Spleen (tissue), 7 donors: ENCODE data around the gene ZNF385C.

Source experiments
- POLR2A ChIP-seq, 3 donors: fragments of 450-650 bp; IDR thresholded peaks; one replicate each; pipeline ENCODE4 v1.5.1; 2017; ENCODE audit warnings: antibody characterized with exemption in 3 of 3, mild to moderate bottlenecking in 1 of 3
- POLR2AphosphoS5 ChIP-seq, 3 donors: sonication (generic); formaldehyde crosslinking; IDR thresholded peaks; one replicate each; pipeline ENCODE4 v1.5.1; 2017; ENCODE audit warnings: antibody characterized with exemption in 3 of 3
- TF ChIP-seq, protein P1 (sequence below), 11 experiments: fragments of 200-600 bp in 7 of 11; fragments of 450-650 bp in 4 of 11; sonication (generic) in 4 of 11; IDR thresholded peaks in 8 of 11; conservative IDR thresholded peaks in 3 of 11; 1 replicate in 7 of 11; 2 replicates in 4 of 11; pipeline versions ENCODE4 v1.4.0 to v1.8.0; 2016 to 2021; ENCODE audit warnings: antibody characterized with exemption in 11 of 11, inconsistent platforms in 4 of 11, mild to moderate bottlenecking in 1 of 11
- donor health status: DM: no; HTN: no; CAD: no; lungs with moderate emphysema.
- donor health status: DM: no; HTN: no; CAD: no.
- donor health status: DM: no; HTN: no; CAD: no.

DNA sequence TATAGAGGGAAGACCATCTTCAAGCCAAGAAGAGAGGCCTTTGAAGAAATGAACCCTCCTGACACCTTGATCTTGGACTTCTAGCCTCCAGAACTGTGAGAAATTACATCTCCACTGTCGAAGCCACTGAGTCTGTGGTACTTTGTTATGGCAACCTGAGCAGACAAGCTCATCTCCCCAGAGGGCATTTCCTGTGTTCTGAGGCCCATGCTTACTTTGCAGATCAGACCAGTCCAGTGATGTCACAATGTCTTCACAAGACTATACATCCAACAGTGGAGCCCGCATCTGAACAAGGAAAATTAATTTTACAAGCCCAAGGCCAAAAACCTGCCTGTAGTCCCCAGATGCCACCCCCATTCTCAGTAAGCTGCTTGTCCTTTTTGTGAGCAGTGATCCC, 33.1 kb downstream of the ZNF385C start:
- TF ChIP-seq, protein P1, sequence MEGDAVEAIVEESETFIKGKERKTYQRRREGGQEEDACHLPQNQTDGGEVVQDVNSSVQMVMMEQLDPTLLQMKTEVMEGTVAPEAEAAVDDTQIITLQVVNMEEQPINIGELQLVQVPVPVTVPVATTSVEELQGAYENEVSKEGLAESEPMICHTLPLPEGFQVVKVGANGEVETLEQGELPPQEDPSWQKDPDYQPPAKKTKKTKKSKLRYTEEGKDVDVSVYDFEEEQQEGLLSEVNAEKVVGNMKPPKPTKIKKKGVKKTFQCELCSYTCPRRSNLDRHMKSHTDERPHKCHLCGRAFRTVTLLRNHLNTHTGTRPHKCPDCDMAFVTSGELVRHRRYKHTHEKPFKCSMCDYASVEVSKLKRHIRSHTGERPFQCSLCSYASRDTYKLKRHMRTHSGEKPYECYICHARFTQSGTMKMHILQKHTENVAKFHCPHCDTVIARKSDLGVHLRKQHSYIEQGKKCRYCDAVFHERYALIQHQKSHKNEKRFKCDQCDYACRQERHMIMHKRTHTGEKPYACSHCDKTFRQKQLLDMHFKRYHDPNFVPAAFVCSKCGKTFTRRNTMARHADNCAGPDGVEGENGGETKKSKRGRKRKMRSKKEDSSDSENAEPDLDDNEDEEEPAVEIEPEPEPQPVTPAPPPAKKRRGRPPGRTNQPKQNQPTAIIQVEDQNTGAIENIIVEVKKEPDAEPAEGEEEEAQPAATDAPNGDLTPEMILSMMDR (IDR thresholded peaks at IDR 0.05 in 8 of 11, conservative IDR thresholded peaks at IDR 0.05 in 3 of 11): no peak
- TF ChIP-seq POLR2AphosphoS5 (IDR thresholded peaks at IDR 0.05): no peak
- TF ChIP-seq POLR2A (IDR thresholded peaks at IDR 0.05): no peak
